Neutrophil (primary cell): Measurements from ENCODE around the gene REL.

Experiments used
- H3K27ac ChIP-seq: fragments of 200-600 bp; sonication (generic); 2 replicates; pipeline ENCODE4 v1.5.1; 2016; ENCODE audit warnings: mild to moderate bottlenecking, moderate library complexity
- H3K27me3 ChIP-seq: fragments of 200-600 bp; sonication (generic); 2 replicates; pipeline ENCODE4 v1.6.0; 2016; ENCODE audit warnings: mild to moderate bottlenecking
- H3K36me3 ChIP-seq: fragments of 200-600 bp; sonication (generic); 2 replicates; pipeline ENCODE4 v1.5.1; 2017
- H3K4me1 ChIP-seq, 2 experiments: fragments of 200-600 bp in 1 of 2; sonication (generic) in 1 of 2; 1 replicate in 1 of 2; 2 replicates in 1 of 2; pipeline versions ENCODE4 v1.5.1 to v1.6.1; 2013 to 2016; ENCODE audit warnings: low read depth in 1 of 2, low read length in 1 of 2, mild to moderate bottlenecking in 1 of 2, moderate library complexity in 1 of 2; ENCODE audit not compliant: control insufficient read depth in 1 of 2, insufficient read depth in 1 of 2
- H3K4me3 ChIP-seq, 2 experiments: fragments of 200-600 bp in 1 of 2; sonication (generic) in 1 of 2; 1 replicate in 1 of 2; 2 replicates in 1 of 2; pipeline ENCODE4 v1.5.1; 2013 to 2016; ENCODE audit warnings: low read depth in 1 of 2, low read length in 1 of 2, mild to moderate bottlenecking in 1 of 2, moderate library complexity in 1 of 2
- H3K9me3 ChIP-seq: fragments of 200-600 bp; sonication (generic); 2 replicates; pipeline ENCODE4 v1.5.1; 2016
- TF ChIP-seq, protein P1 (sequence below): fragments of 200-600 bp; sonication (generic); IDR thresholded peaks from 2 replicates; pipeline ENCODE4 v1.5.1; 2016; ENCODE audit warnings: antibody characterized with exemption

The REL gene

DNA sequence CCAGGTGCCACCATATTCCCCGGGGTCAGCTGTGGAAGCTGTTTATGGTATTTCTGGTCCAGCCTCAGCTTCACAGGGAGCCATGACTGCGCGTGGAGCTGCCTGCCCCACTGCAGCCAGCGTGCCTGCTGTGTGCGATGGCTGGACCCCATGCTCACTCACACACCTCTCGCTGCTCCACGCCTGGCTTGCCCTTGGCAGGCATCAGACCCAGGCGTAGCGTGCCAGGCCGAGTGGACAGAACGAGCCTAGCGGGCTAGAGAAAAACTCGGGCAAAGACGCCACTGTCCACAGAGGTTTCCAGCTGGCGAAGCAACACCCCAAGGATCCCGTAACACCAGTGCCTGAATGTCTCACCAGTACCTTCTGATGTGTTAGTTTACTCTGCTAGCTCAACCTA is 93.3 kb downstream of the REL start:
- Histone ChIP-seq H3K27me3 (no peaks in the 10 kb centered on the region), H3K4me3 (no peak overlapping the region), H3K9me3 (no peaks in the 10 kb centered on the region), H3K4me1 (peaks cover 14 to 15% of the 10 kb centered on the region in 2 experiments), H3K27ac (no peak overlapping the region), H3K36me3 (no peaks in the 10 kb centered on the region)
- TF ChIP-seq, protein P1, sequence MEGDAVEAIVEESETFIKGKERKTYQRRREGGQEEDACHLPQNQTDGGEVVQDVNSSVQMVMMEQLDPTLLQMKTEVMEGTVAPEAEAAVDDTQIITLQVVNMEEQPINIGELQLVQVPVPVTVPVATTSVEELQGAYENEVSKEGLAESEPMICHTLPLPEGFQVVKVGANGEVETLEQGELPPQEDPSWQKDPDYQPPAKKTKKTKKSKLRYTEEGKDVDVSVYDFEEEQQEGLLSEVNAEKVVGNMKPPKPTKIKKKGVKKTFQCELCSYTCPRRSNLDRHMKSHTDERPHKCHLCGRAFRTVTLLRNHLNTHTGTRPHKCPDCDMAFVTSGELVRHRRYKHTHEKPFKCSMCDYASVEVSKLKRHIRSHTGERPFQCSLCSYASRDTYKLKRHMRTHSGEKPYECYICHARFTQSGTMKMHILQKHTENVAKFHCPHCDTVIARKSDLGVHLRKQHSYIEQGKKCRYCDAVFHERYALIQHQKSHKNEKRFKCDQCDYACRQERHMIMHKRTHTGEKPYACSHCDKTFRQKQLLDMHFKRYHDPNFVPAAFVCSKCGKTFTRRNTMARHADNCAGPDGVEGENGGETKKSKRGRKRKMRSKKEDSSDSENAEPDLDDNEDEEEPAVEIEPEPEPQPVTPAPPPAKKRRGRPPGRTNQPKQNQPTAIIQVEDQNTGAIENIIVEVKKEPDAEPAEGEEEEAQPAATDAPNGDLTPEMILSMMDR, result no peak
